Vagina (tissue), 2 donors: ENCODE data around the gene GABBR1.

Experiments
- POLR2A ChIP-seq, 2 donors: fragments of 450-650 bp; IDR thresholded peaks; one replicate each; pipeline ENCODE4 v1.6.1; 2017; ENCODE audit warnings: antibody characterized with exemption in 2 of 2, mild to moderate bottlenecking in 2 of 2, moderate library complexity in 2 of 2
- TF ChIP-seq, protein P1 (sequence below), 3 experiments: fragments of 450-650 bp in 2 of 3; fragments of 200-600 bp in 1 of 3; sonication (generic) in 1 of 3; IDR thresholded peaks; one replicate each; pipeline ENCODE4 v1.5.1; 2017 to 2019; ENCODE audit warnings: antibody characterized with exemption in 3 of 3, mild to moderate bottlenecking in 2 of 3, moderate library complexity in 2 of 3

DNA sequence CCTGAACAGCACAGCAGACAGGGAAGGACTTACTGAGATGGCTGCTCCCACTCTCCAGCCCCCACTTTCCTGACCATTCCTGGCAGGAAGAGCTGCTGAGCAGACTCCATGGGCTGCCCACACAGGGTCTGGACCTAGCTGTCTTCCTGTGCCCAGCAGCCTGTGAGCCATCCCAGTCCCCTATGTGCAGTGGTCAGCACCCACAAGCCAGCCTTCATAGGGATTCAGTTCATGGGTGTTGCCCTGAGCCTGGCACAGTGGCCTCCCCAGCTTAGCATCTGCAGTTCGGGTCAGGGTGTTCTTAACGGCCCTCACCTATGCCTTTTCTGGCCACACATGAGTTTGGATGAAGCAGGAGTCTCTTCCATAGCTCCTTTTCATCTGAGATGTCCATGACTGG is 105.4 kb downstream of the GABBR1 start:
- TF ChIP-seq, protein P1, sequence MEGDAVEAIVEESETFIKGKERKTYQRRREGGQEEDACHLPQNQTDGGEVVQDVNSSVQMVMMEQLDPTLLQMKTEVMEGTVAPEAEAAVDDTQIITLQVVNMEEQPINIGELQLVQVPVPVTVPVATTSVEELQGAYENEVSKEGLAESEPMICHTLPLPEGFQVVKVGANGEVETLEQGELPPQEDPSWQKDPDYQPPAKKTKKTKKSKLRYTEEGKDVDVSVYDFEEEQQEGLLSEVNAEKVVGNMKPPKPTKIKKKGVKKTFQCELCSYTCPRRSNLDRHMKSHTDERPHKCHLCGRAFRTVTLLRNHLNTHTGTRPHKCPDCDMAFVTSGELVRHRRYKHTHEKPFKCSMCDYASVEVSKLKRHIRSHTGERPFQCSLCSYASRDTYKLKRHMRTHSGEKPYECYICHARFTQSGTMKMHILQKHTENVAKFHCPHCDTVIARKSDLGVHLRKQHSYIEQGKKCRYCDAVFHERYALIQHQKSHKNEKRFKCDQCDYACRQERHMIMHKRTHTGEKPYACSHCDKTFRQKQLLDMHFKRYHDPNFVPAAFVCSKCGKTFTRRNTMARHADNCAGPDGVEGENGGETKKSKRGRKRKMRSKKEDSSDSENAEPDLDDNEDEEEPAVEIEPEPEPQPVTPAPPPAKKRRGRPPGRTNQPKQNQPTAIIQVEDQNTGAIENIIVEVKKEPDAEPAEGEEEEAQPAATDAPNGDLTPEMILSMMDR (IDR thresholded peaks at IDR 0.05), result no peak
- no peak for TF ChIP-seq POLR2A (IDR thresholded peaks at IDR 0.05)
